Spleen (tissue), 11 donors: ENCODE measurements around the gene MRPL55. TPM values are rescaled to one million over a fixed set of nuclear protein-coding genes. Genes with fewer than 3 reads are reported as not detected.

ENCODE experiments used
- DNase-seq: peaks from one replicate; pipeline ENCODE4 v3.0.0-alpha.2; 2020
- H3K27ac ChIP-seq, 8 donors: fragments of 200-600 bp; sonication (generic) in 7 of 8; 1 replicate in 4 of 8; 2 replicates in 4 of 8; pipeline versions ENCODE4 v1.5.0 to v1.8.0; 2016 to 2021; ENCODE audit warnings: inconsistent platforms in 4 of 8, mild to moderate bottlenecking in 4 of 8, moderate library complexity in 1 of 8
- H3K27me3 ChIP-seq, 7 donors: fragments of 200-600 bp; sonication (generic) in 6 of 7; replicated peaks in 1 of 7; 1 replicate in 4 of 7; 2 replicates in 3 of 7; pipeline versions ENCODE4 v1.5.0 to v1.8.0; 2016 to 2021; ENCODE audit warnings: inconsistent platforms in 3 of 7, mild to moderate bottlenecking in 1 of 7
- H3K36me3 ChIP-seq, 6 donors: fragments of 200-600 bp; sonication (generic) in 5 of 6; 1 replicate in 4 of 6; 2 replicates in 2 of 6; pipeline versions ENCODE4 v1.5.0 to v1.8.0; 2016 to 2021; ENCODE audit warnings: inconsistent platforms in 2 of 6
- H3K4me1 ChIP-seq, 6 donors: fragments of 200-600 bp; sonication (generic) in 5 of 6; 1 replicate in 3 of 6; 2 replicates in 3 of 6; pipeline versions ENCODE4 v1.5.0 to v1.8.0; 2016 to 2021; ENCODE audit warnings: inconsistent platforms in 3 of 6
- H3K4me3 ChIP-seq, 8 donors: fragments of 200-600 bp; sonication (generic) in 7 of 8; 1 replicate in 4 of 8; 2 replicates in 4 of 8; pipeline versions ENCODE4 v1.5.0 to v1.8.0; 2016 to 2021; ENCODE audit warnings: inconsistent platforms in 4 of 8, mild to moderate bottlenecking in 4 of 8, moderate library complexity in 2 of 8
- H3K9me3 ChIP-seq, 8 donors: fragments of 200-600 bp; sonication (generic) in 7 of 8; 1 replicate in 4 of 8; 2 replicates in 4 of 8; pipeline versions ENCODE4 v1.5.0 to v1.8.0; 2016 to 2021; ENCODE audit warnings: inconsistent platforms in 4 of 8
- CTCF ChIP-seq, 11 experiments: fragments of 200-600 bp in 7 of 11; fragments of 450-650 bp in 4 of 11; sonication (generic) in 4 of 11; IDR thresholded peaks in 8 of 11; conservative IDR thresholded peaks in 3 of 11; 1 replicate in 7 of 11; 2 replicates in 4 of 11; pipeline versions ENCODE4 v1.4.0 to v1.8.0; 2016 to 2021; ENCODE audit warnings: antibody characterized with exemption in 11 of 11, inconsistent platforms in 4 of 11, mild to moderate bottlenecking in 1 of 11
- POLR2A ChIP-seq, 3 donors: fragments of 450-650 bp; IDR thresholded peaks; one replicate each; pipeline ENCODE4 v1.5.1; 2017; ENCODE audit warnings: antibody characterized with exemption in 3 of 3, mild to moderate bottlenecking in 1 of 3
- POLR2AphosphoS5 ChIP-seq, 3 donors: sonication (generic); formaldehyde crosslinking; IDR thresholded peaks; one replicate each; pipeline ENCODE4 v1.5.1; 2017; ENCODE audit warnings: antibody characterized with exemption in 3 of 3
- WGBS, 5 donors: extraction: QIAGEN DNeasy Blood & Tissue Kit in 3 of 5; methylation state at CpG; one replicate each; pipeline versions ENCODE4 v1.1.5 to v1.1.7; 2013 to 2018; 5-methylcytosine and 5-hydroxymethylcytosine counted together
- intact Hi-C: fragments of 100-400 bp; cut with DNase I; formaldehyde crosslinking; loops from one replicate; pipeline ENCODE4 v1.15.0; 2023; ENCODE audit warnings: low total_unique reads
- polyA plus RNA-seq, 3 donors: library from polyadenylated mRNA; stranded (reverse); fragments of 200-250 nt; gene quantifications; one replicate each; pipeline ENCODE4 v1.2.1, GENCODE V29; 2013
- total RNA-seq, 7 donors: library from RNA; depleted of rRNA in 3 of 7; stranded (reverse); fragments of >200 nt in 3 of 7; fragmentation: NEBNext Ultra II Directional in 4 of 7; extraction: Animal tissue kit (Norgen Biotek cat#: 25700) in 4 of 7; gene quantifications; one replicate each; pipeline versions ENCODE4 v1.1.0 to v1.2.1, GENCODE V29; 2016 to 2021
- donor health status: healthy with polysubstance abuse.
- donor health status: DM: no; HTN: no; CAD: no; lungs with moderate emphysema.
- donor health status: DM: no; HTN: no; CAD: no.
- donor health status: Bipolar disorder and iron deficiency.
- donor health status: healthy.
- donor health status: DM: no; HTN: no; CAD: no.
- donor health status: DM: yes; HTN: yes; CAD: no.

Gene MRPL55
- total and polyA plus RNA-seq, 10 donors: 32.3 to 114 (median 72.1) TPM

GRCh38 chr1:228092342-228093049 lies 16.6 kb downstream of the MRPL55 start:
- Histone ChIP-seq H3K27ac (peak overlapping the region in 3 of 8 donors; percentile 23 to 100 (median 50)), H3K4me3 (no peak overlapping the region), H3K9me3 (peaks cover 0 to 18% (median 15%) of the 10 kb centered on the region in 8 donors), H3K36me3 (peaks cover 0 to 94% (median 18%) of the 10 kb centered on the region in 6 donors), H3K4me1 (peaks cover 56 to 96% (median 85%) of the 10 kb centered on the region in 6 donors), H3K27me3 (no peaks in the 10 kb centered on the region)
- TF ChIP-seq CTCF (IDR thresholded peaks at IDR 0.05 in 8 of 11, conservative IDR thresholded peaks at IDR 0.05 in 3 of 11): no peak
- TF ChIP-seq POLR2AphosphoS5 (IDR thresholded peaks at IDR 0.05): peak in 2 of 3 donors; percentile 12 to 32
- no peak for TF ChIP-seq POLR2A (IDR thresholded peaks at IDR 0.05)
- DNase-seq: no peak
- intact Hi-C loops: no loop called here
- WGBS, 5 donors: 88 to 93% (median 90%) methylated on average over 9 to 11 of the region's 11 CpGs

- no peaks in the 10 kb centered on the region for H3K27me3 ChIP-seq
- intact Hi-C loops: no loop called here
- TF ChIP-seq CTCF (IDR thresholded peaks at IDR 0.05 in 8 of 11, conservative IDR thresholded peaks at IDR 0.05 in 3 of 11): no peak
- TF ChIP-seq POLR2A (IDR thresholded peaks at IDR 0.05): no peak
- no peak for TF ChIP-seq POLR2AphosphoS5 (IDR thresholded peaks at IDR 0.05)
- H3K9me3 ChIP-seq: peaks cover 0 to 18% (median 15%) of the 10 kb centered on the region in 8 donors
- peak overlapping the region in 1 of 8 donors; percentile 48 for H3K4me3 ChIP-seq
- H3K36me3 ChIP-seq: peaks cover 0 to 87% (median 7%) of the 10 kb centered on the region in 6 donors
- H3K27ac ChIP-seq: peak overlapping the region in 4 of 8 donors; percentile 98 to 100 (median 100)
- H3K4me1 ChIP-seq: peaks cover 67 to 96% (median 88%) of the 10 kb centered on the region in 6 donors
- peak; percentile 38 for DNase-seq
- WGBS, 5 donors: 55 to 76% (median 68%) methylated on average over 4 of the region's 4 CpGs
These were observed 18.0 kb downstream of the MRPL55 start for GRCh38 chr1:228091084-228091483.

- peaks cover 0 to 83% (median 6%) of the 10 kb centered on the region in 6 donors for H3K36me3 ChIP-seq
- intact Hi-C loops: no loop called here
- peak overlapping the region in 1 of 8 donors; percentile 48 for H3K4me3 ChIP-seq
- H3K27me3 ChIP-seq: no peaks in the 10 kb centered on the region
- TF ChIP-seq POLR2AphosphoS5 (IDR thresholded peaks at IDR 0.05): peak in 1 of 3 donors; percentile 36
- no peak for TF ChIP-seq POLR2A (IDR thresholded peaks at IDR 0.05)
- H3K9me3 ChIP-seq: peaks cover 0 to 18% (median 15%) of the 10 kb centered on the region in 8 donors
- 13 to 23% (median 17%) methylated on average over 1 to 2 of the region's 2 CpGs for WGBS, 5 donors
- peak overlapping the region; percentile 10 to 100 (median 88) for H3K27ac ChIP-seq
- peaks cover 68 to 97% (median 88%) of the 10 kb centered on the region in 6 donors for H3K4me1 ChIP-seq
- peak; percentile 64 for DNase-seq
These were observed 18.5 kb downstream of the MRPL55 start for GRCh38 chr1:228090613-228091081.

- intact Hi-C loops: no loop called here
These were observed 19.3 kb downstream of the MRPL55 start for GRCh38 chr1:228089519-228090380.

More at GRCh38 chr1:228089519-228090380, 19.3 kb downstream of the MRPL55 start:
- peaks cover 0 to 12% (median 9%) of the 10 kb centered on the region in 8 donors for H3K9me3 ChIP-seq
- H3K27ac ChIP-seq: peak overlapping the region in 7 of 8 donors; percentile 51 to 100 (median 98)
- peak; percentile 71 for DNase-seq
- peaks cover 77 to 97% (median 92%) of the 10 kb centered on the region in 6 donors for H3K4me1 ChIP-seq
- TF ChIP-seq CTCF (IDR thresholded peaks at IDR 0.05 in 8 of 11, conservative IDR thresholded peaks at IDR 0.05 in 3 of 11) (no peak), POLR2AphosphoS5 (IDR thresholded peaks at IDR 0.05) (peak in 2 of 3 donors; percentile 30 to 55)
- H3K36me3 ChIP-seq: peaks cover 0 to 74% (median 4%) of the 10 kb centered on the region in 6 donors
- H3K4me3 ChIP-seq: peak overlapping the region in 2 of 8 donors; percentile 0 to 48
- 56 to 66% (median 61%) methylated on average over 12 of the region's 12 CpGs for WGBS, 5 donors
- H3K27me3 ChIP-seq: no peaks in the 10 kb centered on the region
